Activated CD4-positive, alpha-beta T cell treated with anti-CD3 and anti-CD28 coated beads for 4 hours (primary cell): ENCODE measurements around the gene BICRAL.
"Not testable (repeated sequence)": the region's sequence is repeated elsewhere in the genome, so short reads cannot be mapped to it uniquely, and the experiment has no call there.

Experiments
- DNase-seq, 2 donors: peaks; one replicate each; pipeline ENCODE4 v3.0.0-alpha.2; 2020

Gene BICRAL

DNA sequence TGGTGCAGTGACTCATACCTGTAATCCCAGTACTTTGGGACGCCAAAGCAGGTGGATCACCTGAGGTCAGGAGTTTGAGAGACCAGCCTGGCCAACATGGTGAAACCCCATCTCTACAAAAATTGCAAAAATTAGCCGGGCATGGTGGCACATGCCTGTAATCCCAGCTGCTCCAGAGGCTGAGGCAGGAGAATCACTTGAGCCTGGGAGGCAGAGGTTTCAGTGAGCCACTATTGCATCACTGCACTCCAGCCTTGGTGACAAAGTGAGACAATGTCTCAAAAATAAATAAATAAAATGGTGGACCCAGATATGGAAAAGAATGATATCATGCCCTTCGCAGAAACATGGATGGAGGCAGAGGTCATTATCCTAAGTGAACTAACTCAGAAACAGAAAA lies 15.8 kb downstream of the BICRAL start:
- not testable (repeated sequence) for DNase-seq

GRCh38 chr6:42805297-42805861 lies 23.5 kb downstream of the BICRAL start:
- DNase-seq, result no peak

DNA sequence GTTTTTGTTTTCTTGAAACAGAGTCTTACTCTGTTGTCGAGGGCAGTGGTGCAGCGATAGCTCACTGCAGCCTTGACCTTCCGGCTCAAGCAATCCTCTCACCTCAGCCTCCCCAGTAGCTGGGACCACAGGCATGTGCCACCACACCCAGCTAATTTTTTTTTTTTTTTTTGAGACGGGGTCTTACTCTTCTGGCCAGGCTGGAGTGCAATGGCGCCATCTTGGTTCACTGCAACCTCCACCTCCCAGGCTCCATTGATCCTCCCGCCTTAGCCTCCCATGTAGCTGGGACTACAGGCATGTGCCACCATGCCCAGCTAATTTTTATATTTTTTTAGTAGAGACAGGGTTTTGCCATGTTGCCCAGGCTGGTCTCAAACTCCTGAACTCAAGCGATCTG lies 24.5 kb downstream of the BICRAL start:
- not testable (repeated sequence) for DNase-seq

- no peak for DNase-seq
These were observed 26.9 kb downstream of the BICRAL start for GRCh38 chr6:42808492-42809483.

DNA sequence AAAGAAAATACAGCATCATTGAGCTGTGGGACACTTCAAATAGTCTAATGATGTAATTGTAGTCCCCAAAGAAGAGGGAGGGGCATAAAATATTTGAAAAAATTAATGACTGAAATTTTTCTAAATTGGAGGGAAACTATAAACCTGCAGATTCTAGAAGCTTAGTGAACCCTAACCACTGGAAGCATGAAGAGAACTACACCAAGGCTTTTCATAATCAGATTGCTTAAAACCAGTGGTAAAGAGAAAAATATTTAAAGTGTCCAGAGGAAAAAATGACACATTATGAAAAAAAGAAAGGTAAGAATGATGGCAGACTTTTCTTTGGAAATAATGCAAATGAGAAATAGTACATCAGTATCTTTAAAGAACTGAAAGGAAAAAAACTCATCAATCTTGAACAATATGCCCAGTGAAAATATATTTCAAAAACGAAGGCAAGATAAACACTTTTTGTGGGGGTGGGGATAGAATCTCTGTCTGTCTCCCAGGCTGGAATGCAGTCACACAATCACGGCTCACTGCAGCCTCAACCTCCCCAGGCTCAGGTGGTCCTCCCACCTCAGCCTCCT lies 31.3 kb downstream of the BICRAL start:
- DNase-seq, result no peak

DNA sequence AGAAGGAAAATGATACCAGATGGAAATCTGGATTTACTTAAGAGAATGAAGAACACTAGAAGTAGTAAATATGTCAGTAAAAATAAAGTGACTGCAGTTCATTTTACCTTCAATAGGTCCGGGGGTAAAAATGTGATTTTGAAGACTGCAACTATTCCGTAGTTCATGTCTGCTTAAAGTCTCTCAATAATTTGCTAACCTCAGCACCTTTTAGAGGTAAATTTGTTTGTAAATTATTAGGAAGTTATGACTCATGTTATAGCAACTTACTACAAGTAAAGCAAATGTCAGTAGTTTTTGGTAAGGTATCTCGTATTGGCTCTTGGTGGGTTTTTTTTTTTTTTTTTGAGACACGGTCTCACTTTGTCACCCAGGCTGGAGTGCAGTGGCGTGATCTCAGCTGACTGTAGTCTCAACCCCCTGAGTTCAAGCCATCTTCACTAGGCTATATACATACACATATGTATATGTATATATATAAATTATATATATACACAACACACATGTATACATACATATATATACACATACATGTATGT lies 32.1 kb downstream of the BICRAL start:
- DNase-seq, result no peak

DNA sequence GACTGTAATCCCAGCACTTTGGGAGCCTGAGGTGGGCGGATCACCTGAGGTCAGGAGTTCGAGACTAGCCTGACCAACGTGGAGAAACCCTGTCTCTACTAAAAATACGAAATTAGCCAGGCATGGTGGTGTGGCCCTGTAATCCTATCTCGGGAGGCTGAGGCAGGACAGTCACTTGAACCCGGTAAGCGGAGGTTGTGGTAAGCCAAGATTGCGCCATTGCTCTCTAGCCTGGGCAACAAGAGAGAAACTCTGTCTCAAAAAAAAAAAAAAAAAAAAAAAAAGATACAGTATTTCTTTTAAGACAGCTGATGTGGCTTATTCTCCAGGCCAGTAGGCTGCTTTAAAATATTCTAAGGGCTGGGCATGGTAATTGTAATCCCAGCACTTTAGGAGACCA lies 33.9 kb downstream of the BICRAL start:
- not testable (repeated sequence) for DNase-seq

- DNase-seq, result no peak
These were observed 36.1 kb downstream of the BICRAL start for GRCh38 chr6:42817907-42818306.

DNA sequence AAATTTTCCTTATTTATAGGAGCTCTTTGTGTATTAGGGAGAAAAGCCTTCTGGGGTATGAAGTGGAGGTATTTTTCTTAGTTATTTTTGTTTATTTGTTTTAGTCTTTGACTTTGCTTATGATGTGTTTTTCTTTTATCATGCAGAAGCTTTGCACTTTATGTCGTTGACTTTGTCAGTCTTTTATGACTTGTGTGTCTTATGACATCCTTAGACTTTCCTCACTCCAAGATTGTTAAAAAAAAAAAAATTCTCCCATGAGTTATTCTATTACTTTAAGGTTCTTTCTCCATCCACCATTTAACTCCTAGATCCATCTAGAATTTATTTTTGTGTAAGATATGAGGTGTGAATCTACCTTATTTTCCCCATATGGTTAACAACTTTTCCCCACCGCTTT lies 36.6 kb downstream of the BICRAL start:
- DNase-seq, result no peak

DNA sequence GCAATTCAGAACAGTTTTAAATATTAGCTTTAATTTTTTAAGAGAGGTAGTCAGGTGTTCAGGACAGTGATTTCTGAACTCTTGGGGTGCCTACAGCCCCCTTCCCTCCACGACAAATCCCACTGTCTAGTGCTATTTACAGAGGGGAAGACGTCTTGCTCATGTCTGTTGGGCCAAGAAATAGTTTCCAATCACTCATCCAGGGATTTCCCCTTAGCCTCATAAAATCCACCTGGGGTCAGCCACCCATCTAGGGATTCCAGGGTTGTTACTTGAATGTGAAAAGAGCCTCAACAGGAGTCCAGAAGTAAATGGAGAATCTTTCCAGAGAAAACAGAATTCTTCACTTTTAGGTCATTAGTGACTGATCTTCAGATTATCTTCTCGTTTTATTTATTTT lies 37.0 kb downstream of the BICRAL start:
- no peak for DNase-seq

DNA sequence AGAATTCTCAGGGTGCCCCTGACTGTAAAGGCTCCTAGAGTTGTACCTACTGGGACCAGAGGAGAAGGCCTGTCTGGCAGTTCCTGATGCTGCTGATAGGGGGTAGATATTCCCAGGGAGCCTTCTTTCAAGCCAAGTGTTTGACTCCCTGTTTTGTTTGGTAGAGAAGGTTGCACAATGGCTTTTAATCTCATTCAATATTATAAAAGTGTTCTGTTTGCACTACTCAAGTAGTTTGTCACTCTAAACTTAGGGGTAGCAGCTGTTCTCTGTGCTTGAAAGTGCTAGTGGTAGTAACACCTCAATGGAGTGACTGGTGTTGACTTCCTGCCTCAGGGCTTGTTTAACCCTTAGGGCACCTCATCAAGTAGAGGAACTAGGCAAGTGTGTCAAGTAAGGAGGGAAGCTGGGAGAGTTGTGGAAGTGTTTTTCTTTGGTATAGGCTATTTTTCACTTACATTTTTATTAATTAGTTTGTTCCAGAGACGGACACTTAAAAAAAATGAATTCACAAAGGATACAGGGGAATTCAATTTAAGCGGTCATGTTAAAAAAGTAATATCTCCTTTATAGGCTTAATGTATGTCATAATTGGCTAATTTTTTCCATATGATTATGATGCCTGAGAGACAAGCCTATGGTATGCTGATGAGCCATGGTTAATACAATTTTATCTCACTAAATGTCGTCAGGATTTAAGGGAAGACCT lies 38.1 kb downstream of the BICRAL start:
- DNase-seq, result no peak

GRCh38 chr6:42820512-42821340 lies 38.9 kb downstream of the BICRAL start:
- DNase-seq, result no peak

DNA sequence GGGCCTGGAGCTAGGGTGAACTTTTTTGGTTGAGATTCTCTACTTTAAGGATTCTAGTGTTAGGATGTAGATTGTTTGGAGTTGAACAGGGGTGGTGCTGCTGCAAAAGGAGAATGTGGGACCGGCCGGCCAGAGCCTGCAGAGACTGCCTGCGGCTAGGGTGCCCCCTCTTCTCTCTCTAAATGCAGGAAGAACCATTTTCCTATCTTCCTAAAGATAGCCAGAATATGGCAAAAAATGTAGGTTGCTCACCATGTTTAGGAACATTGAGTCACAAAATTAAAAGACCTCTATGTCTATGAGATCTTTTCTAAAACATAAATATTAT lies 39.5 kb downstream of the BICRAL start:
- DNase-seq, result no peak

- no peak for DNase-seq
These were observed 40.0 kb downstream of the BICRAL start for GRCh38 chr6:42821846-42822245.

- no peak for DNase-seq
These were observed 47.8 kb downstream of the BICRAL start for GRCh38 chr6:42829561-42830092.

GRCh38 chr6:42831237-42831636 lies 49.4 kb downstream of the BICRAL start:
- no peak for DNase-seq

DNA sequence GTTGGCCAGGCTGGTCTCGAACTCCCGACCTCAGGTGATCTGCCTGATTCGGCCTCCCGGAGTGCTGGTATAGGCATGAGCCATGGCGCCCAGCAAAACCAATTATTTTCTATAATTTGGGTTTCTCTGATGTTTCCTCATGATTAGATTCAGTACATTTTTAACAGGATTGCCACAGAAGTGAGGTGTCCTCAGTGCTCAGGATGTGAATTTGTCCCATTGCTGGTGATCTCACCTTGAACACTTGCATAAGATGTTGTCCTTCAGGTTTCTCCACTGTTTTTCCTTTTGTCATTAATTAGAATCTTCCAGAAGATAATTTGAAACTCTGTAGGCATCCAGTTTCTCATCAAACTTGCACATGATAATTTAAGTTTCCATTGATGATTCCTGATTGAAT lies 52.2 kb downstream of the BICRAL start:
- DNase-seq, result no peak

- no peak for DNase-seq
These were observed 60.2 kb downstream of the BICRAL start for GRCh38 chr6:42841844-42842584.

DNA sequence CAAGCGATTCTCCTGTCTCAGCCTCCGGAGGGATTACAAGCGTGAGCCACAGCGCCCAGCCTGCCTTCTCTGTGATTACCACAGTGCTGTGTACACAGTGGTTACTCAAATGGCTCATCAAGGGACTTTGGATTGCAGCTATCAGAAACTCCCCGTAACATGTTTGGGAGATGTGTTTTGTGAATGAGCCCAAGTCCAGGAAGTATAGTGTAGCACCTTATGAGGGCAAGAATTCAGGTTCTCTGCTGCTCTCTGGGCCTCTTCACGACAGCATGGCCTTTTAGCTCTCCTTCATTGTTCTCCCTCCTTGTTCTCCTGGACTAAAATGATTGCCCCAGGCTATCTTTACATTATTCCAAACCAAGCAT lies 63.5 kb downstream of the BICRAL start:
- no peak for DNase-seq

DNA sequence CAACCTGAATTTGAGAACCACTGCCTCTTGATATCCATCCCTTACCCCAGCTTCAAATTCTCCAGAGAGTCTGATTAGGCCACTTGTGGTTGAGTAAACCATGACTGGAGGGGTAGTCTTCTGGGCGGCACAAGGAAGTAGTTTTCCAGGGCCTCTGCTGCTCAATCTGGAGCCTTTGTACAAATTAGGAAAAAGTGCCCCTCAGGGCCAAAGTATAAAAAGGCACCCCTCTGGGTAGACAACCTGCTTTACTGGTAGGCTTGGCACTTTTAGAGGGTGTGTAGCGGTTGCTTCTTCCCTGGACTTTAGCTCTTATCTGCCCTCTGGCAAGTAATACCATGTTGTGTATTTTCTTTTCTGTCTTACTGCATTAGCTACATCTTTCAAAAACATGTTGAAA lies 64.7 kb downstream of the BICRAL start:
- DNase-seq, result no peak

- DNase-seq, result no peak
These were observed 66.8 kb downstream of the BICRAL start for GRCh38 chr6:42848700-42849099.
